Subcutaneous abdominal adipose tissue (tissue), 5 donors: Measurements from ENCODE around the gene ASB18.

Experiments
- H3K27ac ChIP-seq: one replicate; pipeline ENCODE4 v1.7.0; 2013; ENCODE audit warnings: low read depth, mild to moderate bottlenecking, inconsistent platforms, low read length, moderate library complexity
- H3K27me3 ChIP-seq, 5 donors: one replicate each; pipeline ENCODE4 v1.7.0; 2013; ENCODE audit warnings: low read length in 5 of 5, inconsistent platforms in 1 of 5; ENCODE audit not compliant: control insufficient read depth in 5 of 5, insufficient read depth in 4 of 5
- H3K36me3 ChIP-seq, 5 donors: one replicate each; pipeline ENCODE4 v1.7.0; 2013; ENCODE audit warnings: low read length in 5 of 5; ENCODE audit not compliant: control insufficient read depth in 5 of 5, insufficient read depth in 5 of 5
- H3K4me1 ChIP-seq, 5 donors: one replicate each; pipeline ENCODE4 v1.7.0; 2013; ENCODE audit warnings: low read length in 5 of 5, mild to moderate bottlenecking in 3 of 5, moderate library complexity in 1 of 5; ENCODE audit not compliant: control insufficient read depth in 5 of 5, insufficient read depth in 5 of 5
- H3K4me3 ChIP-seq, 5 donors: one replicate each; pipeline ENCODE4 v1.7.0; 2013; ENCODE audit warnings: low read length in 5 of 5, low read depth in 1 of 5
- H3K9ac ChIP-seq, 5 donors: one replicate each; pipeline ENCODE4 v1.7.0; 2013; ENCODE audit warnings: low read length in 5 of 5, mild to moderate bottlenecking in 4 of 5, moderate library complexity in 3 of 5
- H3K9me3 ChIP-seq, 5 donors: one replicate each; pipeline ENCODE4 v1.7.0; 2013; ENCODE audit warnings: low read length in 5 of 5; ENCODE audit not compliant: control insufficient read depth in 5 of 5
- donor health status: healthy.
- donor health status: healthy.
- donor health status: healthy.
- donor health status: healthy.
- donor health status: healthy.

ASB18 gene

DNA sequence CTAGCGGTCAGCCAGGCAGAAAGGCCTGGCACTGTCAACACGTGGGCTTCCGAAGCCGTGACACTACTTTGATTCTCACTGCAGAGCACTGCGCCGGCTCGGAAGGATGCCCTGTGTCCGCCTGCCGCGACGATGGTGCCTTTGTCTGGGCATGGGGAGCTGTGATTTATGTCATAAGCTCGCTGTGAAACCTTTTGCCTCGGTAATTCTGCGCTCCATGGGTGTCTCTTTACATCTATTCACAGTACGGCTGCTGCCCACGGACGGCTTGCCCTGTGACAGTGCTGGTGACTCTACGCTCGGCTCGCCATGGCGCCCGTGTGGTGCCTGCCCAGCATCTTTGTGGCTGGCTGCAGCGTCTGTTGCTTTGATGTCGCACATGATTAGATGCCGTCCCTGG is 52.9 kb downstream of the ASB18 start:
- H3K36me3 ChIP-seq: no peaks in the 10 kb centered on the region
- peaks cover 17 to 39% (median 29%) of the 10 kb centered on the region in 5 donors for H3K27me3 ChIP-seq
- H3K9ac ChIP-seq: no peak overlapping the region
- no peak overlapping the region for H3K27ac ChIP-seq
- no peak overlapping the region for H3K4me3 ChIP-seq
- peaks cover 3 to 10% (median 6%) of the 10 kb centered on the region in 5 donors for H3K9me3 ChIP-seq
- no peaks in the 10 kb centered on the region for H3K4me1 ChIP-seq

GRCh38 chr2:236210536-236210935 is 53.7 kb downstream of the ASB18 start:
- Histone ChIP-seq H3K4me3 (no peak overlapping the region), H3K9ac (no peak overlapping the region), H3K4me1 (no peaks in the 10 kb centered on the region), H3K9me3 (peaks cover 4 to 16% (median 13%) of the 10 kb centered on the region in 5 donors), H3K36me3 (no peaks in the 10 kb centered on the region), H3K27me3 (peaks cover 15 to 32% (median 23%) of the 10 kb centered on the region in 5 donors), H3K27ac (no peak overlapping the region)

- H3K27me3 ChIP-seq: peaks cover 15 to 29% (median 18%) of the 10 kb centered on the region in 5 donors
- no peak overlapping the region for H3K27ac ChIP-seq
- no peaks in the 10 kb centered on the region for H3K4me1 ChIP-seq
- no peak overlapping the region for H3K9ac ChIP-seq
- no peak overlapping the region for H3K4me3 ChIP-seq
- H3K36me3 ChIP-seq: no peaks in the 10 kb centered on the region
- H3K9me3 ChIP-seq: peaks cover 4 to 22% (median 14%) of the 10 kb centered on the region in 5 donors
Observed at GRCh38 chr2:236209996-236210395, 54.2 kb downstream of the ASB18 start.

GRCh38 chr2:236209535-236209934 is 54.7 kb downstream of the ASB18 start:
- Histone ChIP-seq H3K4me1 (no peaks in the 10 kb centered on the region), H3K4me3 (no peak overlapping the region), H3K36me3 (no peaks in the 10 kb centered on the region), H3K27ac (no peak overlapping the region), H3K9me3 (peaks cover 4 to 24% (median 17%) of the 10 kb centered on the region in 5 donors), H3K9ac (no peak overlapping the region), H3K27me3 (peaks cover 12 to 28% (median 16%) of the 10 kb centered on the region in 5 donors)

GRCh38 chr2:236208019-236208926 is 55.9 kb downstream of the ASB18 start:
- H3K4me1 ChIP-seq: no peaks in the 10 kb centered on the region
- H3K27me3 ChIP-seq: peaks cover 6 to 27% (median 19%) of the 10 kb centered on the region in 5 donors
- no peak overlapping the region for H3K4me3 ChIP-seq

GRCh38 chr2:236207472-236207871 is 56.7 kb downstream of the ASB18 start:
- Histone ChIP-seq H3K9ac (no peak overlapping the region), H3K27me3 (peaks cover 11 to 31% (median 19%) of the 10 kb centered on the region in 5 donors), H3K4me3 (no peak overlapping the region), H3K9me3 (peaks cover 4 to 30% (median 17%) of the 10 kb centered on the region in 5 donors), H3K4me1 (no peaks in the 10 kb centered on the region), H3K27ac (no peak overlapping the region), H3K36me3 (no peaks in the 10 kb centered on the region)

More at GRCh38 chr2:236208019-236208926, 55.9 kb downstream of the ASB18 start:
- Histone ChIP-seq H3K27ac (no peak overlapping the region), H3K36me3 (no peaks in the 10 kb centered on the region), H3K9ac (no peak overlapping the region), H3K9me3 (peaks cover 4 to 30% (median 17%) of the 10 kb centered on the region in 5 donors)

DNA sequence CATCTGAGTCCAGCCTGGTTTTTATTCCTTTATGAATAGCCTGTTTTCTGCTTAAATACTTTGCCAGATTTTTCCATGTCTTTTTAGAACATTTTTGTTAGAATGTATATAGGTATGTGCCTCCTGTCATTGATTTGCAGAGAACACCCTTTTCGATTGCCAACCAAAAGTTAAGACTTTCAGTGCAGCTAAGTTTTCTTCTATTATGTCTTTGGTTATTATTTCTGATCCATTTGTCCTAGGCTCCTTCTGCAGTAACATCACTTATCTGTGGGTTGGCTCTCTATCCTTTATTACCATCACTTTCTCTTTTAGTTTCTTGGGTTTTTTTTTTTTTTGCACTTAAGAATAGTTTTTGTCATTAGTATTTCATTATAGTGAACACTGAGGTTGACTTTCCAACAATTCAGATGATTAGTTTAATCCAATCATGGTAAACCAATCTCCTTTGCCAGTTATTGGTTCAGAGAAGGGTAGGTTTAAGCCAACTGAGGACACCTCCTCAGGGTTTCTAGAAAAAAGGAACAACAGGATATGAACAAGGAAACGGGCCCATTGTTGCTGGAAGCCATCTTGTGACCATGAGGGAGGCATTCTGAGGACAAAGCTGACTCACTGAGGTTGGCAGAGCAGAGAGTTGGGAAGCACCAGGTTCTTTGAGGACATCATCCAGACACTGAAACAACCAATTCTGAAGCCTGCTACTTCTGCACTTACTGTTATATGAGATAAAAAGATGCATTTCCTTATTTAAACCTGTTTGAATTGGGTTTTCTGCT is 58.1 kb downstream of the ASB18 start:
- H3K9ac ChIP-seq: no peak overlapping the region
- H3K4me1 ChIP-seq: no peaks in the 10 kb centered on the region
- peaks cover 8 to 24% (median 16%) of the 10 kb centered on the region in 5 donors for H3K27me3 ChIP-seq
- H3K4me3 ChIP-seq: no peak overlapping the region
- H3K36me3 ChIP-seq: no peaks in the 10 kb centered on the region
- peaks cover 4 to 30% (median 17%) of the 10 kb centered on the region in 5 donors for H3K9me3 ChIP-seq
- no peak overlapping the region for H3K27ac ChIP-seq

GRCh38 chr2:236204953-236205352 is 59.3 kb downstream of the ASB18 start:
- Histone ChIP-seq H3K27ac (no peak overlapping the region), H3K9ac (no peak overlapping the region), H3K27me3 (peaks cover 4 to 24% (median 14%) of the 10 kb centered on the region in 5 donors), H3K36me3 (no peaks in the 10 kb centered on the region), H3K4me3 (peak overlapping the region in 1 of 5 donors; percentile 12), H3K4me1 (no peaks in the 10 kb centered on the region), H3K9me3 (peaks cover 4 to 30% (median 17%) of the 10 kb centered on the region in 5 donors)

DNA sequence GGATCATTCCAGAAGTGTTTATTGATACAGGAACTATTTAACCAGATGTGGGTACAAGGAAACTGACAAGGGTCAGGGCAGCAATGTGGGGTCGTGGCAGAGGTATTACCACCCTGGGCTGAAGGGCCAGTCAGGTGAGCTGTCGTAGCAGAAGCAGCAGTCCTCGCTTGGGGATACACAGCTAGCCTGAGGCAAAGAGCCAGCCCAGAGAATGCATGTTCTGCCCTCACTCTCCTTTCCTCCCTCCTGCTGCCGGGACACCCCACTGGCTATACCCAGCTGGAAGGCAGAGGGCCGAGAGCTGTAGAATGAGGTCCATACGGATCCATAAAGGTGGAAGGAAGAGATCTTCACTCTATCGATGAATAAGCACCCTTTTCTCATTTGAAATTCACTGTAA is 63.8 kb downstream of the ASB18 start:
- Histone ChIP-seq H3K9ac (no peak overlapping the region), H3K4me3 (no peak overlapping the region), H3K36me3 (no peaks in the 10 kb centered on the region), H3K27me3 (peaks cover 4 to 16% (median 9%) of the 10 kb centered on the region in 5 donors), H3K9me3 (peaks cover 0 to 14% (median 6%) of the 10 kb centered on the region in 5 donors), H3K4me1 (no peaks in the 10 kb centered on the region), H3K27ac (no peak overlapping the region)

GRCh38 chr2:236196366-236196765 is 67.8 kb downstream of the ASB18 start:
- H3K4me1 ChIP-seq: no peaks in the 10 kb centered on the region
- no peak overlapping the region for H3K9ac ChIP-seq
- no peaks in the 10 kb centered on the region for H3K36me3 ChIP-seq
- H3K27me3 ChIP-seq: no peaks in the 10 kb centered on the region
- H3K27ac ChIP-seq: no peak overlapping the region
- no peaks in the 10 kb centered on the region for H3K9me3 ChIP-seq
- H3K4me3 ChIP-seq: no peak overlapping the region
